ENCODE results near the gene PCDHA7.
"Not testable (repeated sequence)": the region's sequence is repeated elsewhere in the genome, so short reads cannot be mapped to it uniquely, and the experiment has no call there.

Gene PCDHA7

DNA sequence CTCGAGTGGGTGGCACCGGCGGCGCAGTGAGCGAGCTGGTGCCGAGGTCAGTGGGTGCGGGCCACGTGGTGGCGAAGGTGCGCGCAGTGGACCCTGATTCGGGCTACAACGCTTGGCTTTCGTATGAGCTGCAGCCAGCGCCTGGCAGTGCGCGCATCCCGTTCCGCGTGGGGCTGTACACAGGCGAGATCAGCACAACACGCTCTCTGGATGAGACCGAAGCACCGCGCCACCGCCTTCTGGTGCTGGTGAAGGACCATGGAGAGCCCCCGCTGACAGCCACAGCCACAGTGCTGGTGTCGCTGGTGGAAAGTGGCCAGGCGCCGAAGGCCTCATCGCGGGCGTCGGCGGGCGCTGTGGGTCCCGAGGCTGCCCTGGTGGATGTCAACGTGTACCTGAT is 10.6 kb upstream of the PCDHA7 start:
- DNase-seq, result no peak

DNA sequence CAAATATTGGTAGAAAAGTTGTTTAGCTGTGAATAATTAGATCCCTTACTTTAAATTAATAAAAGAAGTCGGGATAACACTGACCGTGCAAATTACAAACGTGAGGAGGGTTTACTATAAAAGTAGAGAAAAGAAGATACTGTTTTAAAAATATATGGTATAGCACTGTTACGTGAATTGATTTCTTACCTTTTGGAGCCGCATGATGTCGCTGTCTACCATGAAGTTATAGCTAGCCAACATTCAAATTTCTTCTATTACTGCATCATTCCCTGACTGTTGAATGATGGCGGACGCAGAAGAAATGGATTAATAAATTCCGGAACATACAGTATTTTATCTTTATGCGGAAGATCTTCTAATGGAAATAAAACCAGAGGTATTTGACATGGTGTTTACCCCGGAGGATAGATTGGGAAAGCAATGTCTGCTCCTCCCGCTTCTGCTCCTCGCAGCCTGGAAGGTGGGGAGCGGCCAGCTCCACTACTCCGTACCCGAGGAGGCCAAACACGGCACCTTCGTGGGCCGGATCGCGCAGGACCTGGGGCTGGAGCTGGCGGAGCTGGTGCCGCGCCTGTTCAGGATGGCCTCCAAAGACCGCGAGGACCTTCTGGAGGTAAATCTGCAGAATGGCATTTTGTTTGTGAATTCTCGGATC is 6.2 kb upstream of the PCDHA7 start, which contains the start of gene PCDHA6:
TSS of gene PCDHA6 (plus strand) at position 257 of the 658 bp plus-strand sequence. CDS start at position 389, 132 bp downstream.
- DNase-seq, result no peak

DNA sequence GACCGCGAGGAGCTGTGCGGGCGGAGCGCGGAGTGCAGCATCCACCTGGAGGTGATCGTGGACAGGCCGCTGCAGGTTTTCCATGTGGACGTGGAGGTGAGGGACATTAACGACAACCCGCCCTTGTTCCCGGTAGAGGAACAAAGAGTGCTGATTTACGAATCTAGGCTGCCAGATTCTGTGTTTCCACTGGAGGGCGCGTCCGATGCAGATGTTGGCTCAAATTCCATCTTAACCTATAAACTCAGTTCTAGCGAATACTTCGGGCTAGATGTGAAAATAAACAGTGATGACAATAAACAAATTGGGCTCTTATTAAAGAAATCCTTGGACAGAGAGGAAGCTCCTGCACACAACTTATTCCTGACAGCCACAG is 5.7 kb upstream of the PCDHA7 start:
- no peak for DNase-seq

- not testable (repeated sequence) for DNase-seq
These were observed 4.3 kb upstream of the PCDHA7 start for GRCh38 chr5:140829511-140830501.

DNA sequence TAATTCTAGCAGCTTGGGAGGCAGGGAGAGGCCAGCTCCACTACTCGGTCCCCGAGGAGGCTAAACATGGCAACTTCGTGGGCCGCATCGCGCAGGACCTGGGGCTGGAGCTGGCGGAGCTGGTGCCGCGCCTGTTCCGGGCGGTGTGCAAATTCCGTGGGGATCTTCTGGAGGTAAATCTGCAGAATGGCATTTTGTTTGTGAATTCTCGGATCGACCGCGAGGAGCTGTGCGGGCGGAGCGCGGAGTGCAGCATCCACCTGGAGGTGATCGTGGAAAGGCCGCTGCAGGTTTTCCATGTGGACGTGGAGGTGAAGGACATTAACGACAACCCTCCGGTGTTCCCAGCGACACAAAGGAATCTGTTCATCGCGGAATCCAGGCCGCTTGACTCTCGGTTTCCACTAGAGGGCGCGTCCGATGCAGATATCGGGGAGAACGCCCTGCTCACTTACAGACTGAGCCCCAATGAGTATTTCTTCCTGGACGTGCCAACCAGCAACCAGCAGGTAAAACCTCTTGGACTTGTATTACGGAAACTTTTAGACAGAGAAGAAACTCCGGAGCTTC is 455 bp downstream of the PCDHA7 start:
- not testable (repeated sequence) for DNase-seq

GRCh38 chr5:140835622-140836510 is 1.8 kb downstream of the PCDHA7 start:
- no peak for DNase-seq

DNA sequence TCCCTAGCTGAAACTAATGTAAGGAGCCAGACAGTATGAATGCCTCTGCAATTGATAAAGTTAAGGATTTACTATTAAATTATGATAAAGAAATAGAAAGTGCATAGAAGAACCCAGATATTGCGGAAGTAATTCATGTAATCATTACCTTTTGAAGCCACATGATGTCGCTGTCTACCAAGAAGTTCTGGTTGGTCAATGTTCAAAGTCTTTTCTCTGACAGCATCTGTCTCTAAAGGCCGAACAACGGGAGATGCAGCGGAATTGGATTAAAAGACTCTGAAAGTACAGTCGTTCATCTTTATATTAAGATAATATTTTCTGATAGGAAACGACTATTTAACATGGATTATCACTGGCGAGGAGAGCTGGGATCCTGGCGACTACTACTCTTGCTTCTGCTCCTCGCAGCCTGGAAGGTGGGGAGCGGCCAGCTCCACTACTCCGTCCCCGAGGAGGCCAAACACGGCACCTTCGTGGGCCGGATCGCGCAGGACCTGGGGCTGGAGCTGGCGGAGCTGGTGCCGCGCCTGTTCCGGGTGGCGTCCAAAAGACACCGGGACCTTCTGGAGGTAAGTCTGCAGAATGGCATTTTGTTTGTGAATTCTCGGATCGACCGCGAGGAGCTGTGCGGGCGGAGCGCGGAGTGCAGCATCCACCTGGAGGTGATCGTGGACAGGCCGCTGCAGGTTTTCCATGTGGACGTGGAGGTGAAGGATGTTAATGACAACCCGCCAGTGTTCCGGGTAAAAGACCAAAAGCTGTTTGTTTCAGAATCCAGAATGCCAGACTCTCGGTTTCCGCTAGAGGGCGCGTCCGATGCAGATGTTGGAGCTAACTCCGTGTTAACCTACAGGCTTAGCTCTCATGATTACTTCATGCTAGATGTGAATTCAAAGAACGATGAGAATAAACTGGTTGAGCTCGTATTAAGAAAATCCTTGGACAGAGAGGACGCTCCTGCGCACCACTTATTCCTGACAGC is 7.2 kb downstream of the PCDHA7 start, which contains the start of gene PCDHA8:
TSS of gene PCDHA8 (plus strand) at position 210 of the 985 bp plus-strand sequence. CDS start at position 345, 135 bp downstream.
- DNase-seq, result peak; percentile 8

GRCh38 chr5:140842798-140843733 is 9.0 kb downstream of the PCDHA7 start:
- DNase-seq, result no peak

DNA sequence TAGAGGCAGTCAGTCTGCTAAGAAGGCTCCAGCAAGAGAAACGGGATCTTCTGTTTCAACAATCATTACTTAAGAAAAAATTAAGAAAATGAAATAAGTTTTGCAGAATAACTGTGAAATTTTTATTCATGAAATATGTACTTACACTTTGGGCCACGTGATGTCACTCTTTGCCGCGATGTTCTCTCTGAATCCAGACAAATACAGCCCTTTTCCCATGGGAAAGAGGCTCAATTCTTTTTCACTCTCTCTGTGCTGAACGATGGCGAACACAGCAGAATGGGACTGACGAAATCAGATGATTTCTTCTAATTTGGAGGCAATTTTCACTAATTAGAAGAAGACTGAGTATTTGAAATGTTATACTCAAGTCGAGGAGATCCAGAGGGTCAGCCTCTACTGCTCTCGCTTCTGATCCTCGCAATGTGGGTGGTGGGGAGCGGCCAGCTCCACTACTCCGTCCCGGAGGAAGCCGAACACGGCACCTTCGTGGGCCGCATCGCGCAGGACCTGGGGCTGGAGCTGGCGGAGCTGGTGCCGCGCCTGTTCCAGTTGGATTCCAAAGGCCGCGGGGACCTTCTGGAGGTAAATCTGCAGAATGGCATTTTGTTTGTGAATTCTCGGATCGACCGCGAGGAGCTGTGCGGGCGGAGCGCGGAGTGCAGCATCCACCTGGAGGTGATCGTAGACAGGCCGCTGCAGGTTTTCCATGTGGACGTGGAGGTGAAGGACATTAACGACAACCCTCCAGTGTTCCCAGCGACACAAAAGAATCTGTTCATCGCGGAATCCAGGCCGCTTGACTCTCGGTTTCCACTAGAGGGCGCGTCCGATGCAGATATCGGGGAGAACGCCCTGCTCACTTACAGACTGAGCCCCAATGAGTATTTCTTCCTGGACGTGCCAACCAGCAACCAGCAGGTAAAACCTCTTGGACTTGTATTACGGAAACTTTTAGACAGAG is 14.4 kb downstream of the PCDHA7 start, which contains the start of gene PCDHA9:
TSS of gene PCDHA9 (plus strand) at position 244 of the 964 bp plus-strand sequence. CDS start at position 358, 114 bp downstream.
- not testable (repeated sequence) for DNase-seq

DNA sequence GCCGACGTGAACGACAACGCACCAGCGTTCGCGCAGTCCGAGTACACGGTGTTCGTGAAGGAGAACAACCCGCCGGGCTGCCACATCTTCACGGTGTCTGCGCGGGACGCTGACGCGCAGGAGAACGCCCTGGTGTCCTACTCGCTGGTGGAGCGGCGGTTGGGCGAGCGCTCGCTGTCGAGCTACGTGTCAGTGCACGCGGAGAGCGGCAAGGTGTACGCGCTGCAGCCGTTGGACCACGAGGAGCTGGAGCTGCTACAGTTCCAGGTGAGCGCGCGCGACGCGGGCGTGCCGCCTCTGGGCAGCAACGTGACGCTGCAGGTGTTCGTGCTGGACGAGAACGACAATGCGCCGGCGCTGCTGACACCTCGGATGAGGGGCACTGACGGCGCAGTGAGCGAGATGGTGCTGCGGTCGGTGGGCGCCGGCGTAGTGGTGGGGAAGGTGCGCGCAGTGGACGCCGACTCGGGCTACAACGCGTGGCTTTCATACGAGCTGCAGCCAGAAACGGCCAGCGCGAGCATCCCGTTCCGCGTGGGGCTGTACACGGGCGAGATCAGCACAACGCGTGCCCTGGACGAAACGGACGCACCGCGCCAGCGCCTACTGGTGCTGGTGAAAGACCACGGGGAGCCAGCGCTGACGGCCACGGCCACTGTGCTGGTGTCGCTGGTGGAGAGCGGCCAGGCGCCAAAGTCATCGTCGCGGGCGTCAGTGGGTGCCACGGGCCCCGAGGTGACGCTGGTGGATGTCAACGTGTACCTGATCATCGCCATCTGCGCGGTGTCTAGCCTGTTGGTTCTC is 16.0 kb downstream of the PCDHA7 start:
- not testable (repeated sequence) for DNase-seq

- no peak for DNase-seq
These were observed 22.0 kb downstream of the PCDHA7 start, which contains the start of gene PCDHA10 for GRCh38 chr5:140855772-140856674. Gene PCDHA10 (plus strand): TSS chr5:140855897. CDS start chr5:140856049, 152 bp downstream.

DNA sequence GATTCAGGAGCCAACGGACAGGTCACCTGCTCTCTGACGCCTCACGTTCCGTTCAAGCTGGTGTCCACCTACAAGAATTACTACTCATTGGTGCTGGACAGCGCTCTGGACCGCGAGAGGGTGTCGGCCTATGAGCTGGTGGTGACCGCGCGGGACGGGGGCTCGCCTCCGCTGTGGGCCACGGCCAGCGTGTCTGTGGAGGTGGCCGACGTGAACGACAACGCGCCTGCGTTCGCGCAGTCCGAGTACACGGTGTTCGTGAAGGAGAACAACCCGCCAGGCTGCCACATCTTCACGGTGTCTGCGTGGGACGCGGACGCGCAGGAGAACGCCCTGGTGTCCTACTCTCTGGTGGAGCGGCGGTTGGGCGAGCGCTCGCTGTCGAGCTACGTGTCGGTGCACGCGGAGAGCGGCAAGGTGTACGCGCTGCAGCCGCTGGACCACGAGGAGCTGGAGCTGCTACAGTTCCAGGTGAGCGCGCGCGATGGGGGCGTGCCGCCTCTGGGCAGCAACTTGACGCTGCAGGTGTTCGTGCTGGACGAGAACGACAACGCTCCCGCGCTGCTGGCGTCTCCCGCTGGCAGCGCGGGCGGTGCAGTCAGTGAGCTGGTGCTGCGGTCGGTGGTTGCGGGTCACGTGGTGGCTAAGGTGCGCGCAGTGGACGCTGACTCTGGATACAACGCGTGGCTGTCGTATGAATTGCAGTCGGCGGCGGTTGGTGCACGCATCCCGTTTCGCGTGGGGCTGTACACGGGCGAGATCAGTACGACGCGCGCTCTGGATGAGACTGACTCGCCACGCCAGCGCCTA is 23.3 kb downstream of the PCDHA7 start:
- DNase-seq, result no peak

DNA sequence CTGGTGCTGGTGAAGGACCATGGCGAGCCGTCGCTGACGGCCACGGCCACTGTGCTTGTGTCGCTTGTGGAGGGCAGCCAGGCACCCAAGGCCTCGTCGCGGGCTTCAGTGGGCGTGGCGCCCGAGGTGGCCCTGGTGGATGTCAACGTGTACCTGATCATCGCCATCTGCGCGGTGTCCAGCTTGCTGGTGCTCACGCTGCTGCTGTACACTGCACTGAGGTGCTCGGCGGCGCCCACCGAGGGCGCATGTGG is 23.8 kb downstream of the PCDHA7 start:
- DNase-seq, result no peak

DNA sequence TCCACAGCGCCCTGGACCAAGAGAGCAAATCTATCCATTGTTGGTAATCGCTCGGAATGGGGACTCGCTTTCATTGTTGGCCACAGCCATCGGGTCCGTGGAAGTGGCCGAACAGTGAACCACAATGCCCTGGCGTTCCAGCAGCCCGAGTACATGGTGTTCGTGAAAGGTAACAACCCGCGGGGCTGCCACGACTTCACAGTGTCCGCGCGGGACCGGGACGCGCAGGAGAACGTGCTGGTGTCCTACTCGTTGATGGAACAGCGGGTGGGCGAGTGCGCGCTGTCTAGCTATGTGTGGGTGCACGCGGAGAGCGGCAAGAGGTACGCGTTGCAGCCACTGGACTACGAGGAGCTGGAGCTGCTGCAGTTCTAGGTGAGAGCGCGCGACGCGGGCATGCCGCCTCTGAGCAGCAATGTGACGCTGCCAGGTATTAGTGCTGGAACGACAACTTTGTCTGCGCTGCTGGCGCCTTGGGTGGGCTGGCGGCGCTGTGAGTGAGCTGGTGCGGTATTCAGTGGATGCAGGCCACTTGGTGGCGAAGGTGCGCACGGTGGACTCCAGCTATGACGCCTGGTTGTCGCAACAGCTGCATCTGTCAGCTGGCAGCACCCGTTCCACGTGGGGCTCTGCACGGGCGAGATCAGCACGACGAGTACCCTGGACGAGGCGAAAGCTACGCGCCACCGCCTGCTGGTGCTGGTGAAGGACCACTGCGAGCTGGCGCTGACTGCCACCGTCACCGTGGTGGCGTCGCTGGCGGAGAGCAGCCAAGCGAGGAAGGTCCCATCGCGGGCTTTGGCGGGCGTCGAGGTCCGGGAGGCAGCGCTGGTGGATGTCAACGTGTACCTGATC is 28.6 kb downstream of the PCDHA7 start:
- no peak for DNase-seq
